Measurements from ENCODE around the gene YIF1A. TPM values are rescaled to one million over a fixed set of nuclear protein-coding genes. Genes with fewer than 3 reads are reported as not detected.
"Not testable (repeated sequence)": the region's sequence is repeated elsewhere in the genome, so short reads cannot be mapped to it uniquely, and the experiment has no call there.

YIF1A gene
- total RNA-seq, 1 donor from 2014 or later = 48.0 TPM

DNA sequence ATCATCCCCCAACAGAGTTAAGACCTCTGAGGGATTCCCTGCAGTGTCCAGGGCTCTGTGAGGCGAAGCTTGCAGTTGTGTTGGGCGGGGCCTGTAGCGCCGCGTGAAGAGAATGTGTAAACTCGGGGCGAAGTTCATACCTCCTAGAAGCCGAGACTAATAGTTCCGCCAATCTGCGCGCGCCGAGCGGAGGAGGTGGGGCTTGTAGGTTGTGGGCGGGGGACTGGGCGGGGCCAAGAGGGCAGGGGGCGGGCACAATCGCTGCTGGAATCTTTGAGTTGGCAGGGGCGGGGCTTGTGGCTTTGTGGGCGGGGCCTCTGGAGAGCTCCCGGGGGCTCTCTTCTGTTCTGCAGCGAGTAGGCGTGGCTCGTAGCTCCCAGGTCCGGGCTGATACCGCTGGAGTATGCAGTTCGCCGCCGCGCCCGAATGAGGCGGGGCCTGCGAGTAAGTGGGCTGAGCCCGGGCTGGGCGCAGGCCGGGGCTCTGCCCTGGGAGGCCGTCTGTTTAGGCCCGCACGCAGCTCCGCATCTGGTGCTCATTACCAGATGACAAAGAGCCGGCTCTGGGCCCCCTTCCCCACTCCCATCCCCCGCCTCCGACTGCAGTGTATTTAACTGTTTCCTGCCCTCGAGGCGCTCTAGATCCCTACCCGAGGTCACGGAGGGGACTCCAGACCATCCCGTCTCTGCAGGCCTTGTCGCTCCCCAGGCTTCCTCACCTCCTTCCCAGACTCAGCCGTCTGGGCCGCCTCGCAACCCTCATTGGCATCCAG lies 23.8 kb upstream of the YIF1A start:
- peaks cover 23% of the 10 kb centered on the region for H3K4me1 Mint-ChIP-seq (ENCODE audit: unreplicated experiment)
- H3K9me3 Mint-ChIP-seq (ENCODE audit: unreplicated experiment) = no peaks in the 10 kb centered on the region
- H3K27ac Mint-ChIP-seq (ENCODE audit: unreplicated experiment) = peak overlapping the region; percentile 57

DNA sequence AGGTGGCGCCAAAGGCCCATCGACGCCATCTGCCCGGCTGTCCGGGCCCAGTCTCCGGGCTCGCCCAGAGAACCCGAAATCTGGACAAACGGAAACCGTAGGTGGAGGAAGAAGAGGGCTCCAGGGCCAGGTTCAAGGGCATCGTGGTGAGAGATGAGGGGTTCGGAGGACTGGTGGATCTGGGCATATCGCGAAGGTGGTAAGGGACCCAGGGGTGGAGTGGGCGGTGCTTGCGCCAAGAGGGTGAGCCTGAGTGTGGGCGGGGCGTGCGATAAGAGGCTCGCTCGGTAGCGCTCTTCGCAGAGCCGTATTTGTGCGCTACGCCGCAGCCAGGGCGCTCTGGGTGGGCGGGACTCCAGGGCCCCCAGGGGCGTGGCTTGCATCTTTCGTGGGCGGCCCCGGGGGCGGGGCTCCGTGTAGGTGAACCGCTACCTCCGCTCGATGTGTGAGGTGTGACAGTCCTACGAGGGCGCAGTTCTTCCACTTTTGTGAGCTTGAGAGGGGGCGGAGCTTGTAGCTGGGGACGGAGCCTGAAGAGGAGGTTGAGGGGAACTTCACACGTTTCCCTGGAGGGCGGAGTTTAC lies 23.1 kb upstream of the YIF1A start:
- H3K9me3 Mint-ChIP-seq (ENCODE audit: unreplicated experiment) = no peaks in the 10 kb centered on the region
- peak overlapping the region; percentile 65 for H3K27ac Mint-ChIP-seq (ENCODE audit: unreplicated experiment)
- TF ChIP-seq, protein P1, sequence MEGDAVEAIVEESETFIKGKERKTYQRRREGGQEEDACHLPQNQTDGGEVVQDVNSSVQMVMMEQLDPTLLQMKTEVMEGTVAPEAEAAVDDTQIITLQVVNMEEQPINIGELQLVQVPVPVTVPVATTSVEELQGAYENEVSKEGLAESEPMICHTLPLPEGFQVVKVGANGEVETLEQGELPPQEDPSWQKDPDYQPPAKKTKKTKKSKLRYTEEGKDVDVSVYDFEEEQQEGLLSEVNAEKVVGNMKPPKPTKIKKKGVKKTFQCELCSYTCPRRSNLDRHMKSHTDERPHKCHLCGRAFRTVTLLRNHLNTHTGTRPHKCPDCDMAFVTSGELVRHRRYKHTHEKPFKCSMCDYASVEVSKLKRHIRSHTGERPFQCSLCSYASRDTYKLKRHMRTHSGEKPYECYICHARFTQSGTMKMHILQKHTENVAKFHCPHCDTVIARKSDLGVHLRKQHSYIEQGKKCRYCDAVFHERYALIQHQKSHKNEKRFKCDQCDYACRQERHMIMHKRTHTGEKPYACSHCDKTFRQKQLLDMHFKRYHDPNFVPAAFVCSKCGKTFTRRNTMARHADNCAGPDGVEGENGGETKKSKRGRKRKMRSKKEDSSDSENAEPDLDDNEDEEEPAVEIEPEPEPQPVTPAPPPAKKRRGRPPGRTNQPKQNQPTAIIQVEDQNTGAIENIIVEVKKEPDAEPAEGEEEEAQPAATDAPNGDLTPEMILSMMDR (IDR thresholded peaks at IDR 0.05; ENCODE audit: unreplicated experiment) = peak; percentile 65
- H3K36me3 Mint-ChIP-seq (ENCODE audit: low read depth, unreplicated experiment) = peaks cover 5% of the 10 kb centered on the region
- H3K27me3 Mint-ChIP-seq (ENCODE audit: unreplicated experiment) = peaks cover 23% of the 10 kb centered on the region
- peaks cover 18% of the 10 kb centered on the region for H3K4me1 Mint-ChIP-seq (ENCODE audit: unreplicated experiment)
- peak overlapping the region; percentile 95 for H3K4me3 Mint-ChIP-seq (ENCODE audit: unreplicated experiment)
- DNase-seq (ENCODE audit: low spot score) = peak; percentile 80

More for the DNA sequence above, 23.8 kb upstream of the YIF1A start:
- H3K4me3 Mint-ChIP-seq (ENCODE audit: unreplicated experiment) = peak overlapping the region; percentile 95
- H3K27me3 Mint-ChIP-seq (ENCODE audit: unreplicated experiment) = peaks cover 25% of the 10 kb centered on the region
- peak; percentile 99 for DNase-seq (ENCODE audit: low spot score)
- TF ChIP-seq, protein P1 (IDR thresholded peaks at IDR 0.05; ENCODE audit: unreplicated experiment) = no peak
- peaks cover 5% of the 10 kb centered on the region for H3K36me3 Mint-ChIP-seq (ENCODE audit: low read depth, unreplicated experiment)

DNA sequence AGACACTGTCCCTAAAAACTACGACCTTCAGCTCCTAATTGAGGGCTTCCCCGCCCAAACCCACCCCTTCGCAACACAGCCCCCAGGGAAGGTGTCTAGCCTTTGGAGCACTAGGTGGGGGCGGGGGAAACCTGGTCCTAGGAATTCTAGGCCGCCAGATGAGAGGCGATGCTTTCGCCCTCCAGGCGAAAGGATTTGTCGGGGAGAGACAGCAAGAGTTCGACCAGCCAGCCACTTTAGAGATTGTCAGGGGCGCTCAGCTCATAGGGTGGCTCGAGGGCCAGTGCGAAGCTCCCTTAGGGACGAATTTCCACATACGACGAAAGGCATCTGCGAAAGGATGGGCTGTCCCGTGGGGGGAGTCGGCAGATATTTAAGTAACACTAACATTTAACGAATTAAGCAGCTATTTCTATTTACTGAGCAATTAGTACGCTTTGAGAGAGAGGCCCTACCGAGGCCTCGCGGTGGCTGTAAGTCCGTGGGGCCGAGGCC lies 22.6 kb upstream of the YIF1A start:
- H3K27ac Mint-ChIP-seq (ENCODE audit: unreplicated experiment) = peak overlapping the region; percentile 82
- no peaks in the 10 kb centered on the region for H3K9me3 Mint-ChIP-seq (ENCODE audit: unreplicated experiment)
- peaks cover 18% of the 10 kb centered on the region for H3K4me1 Mint-ChIP-seq (ENCODE audit: unreplicated experiment)
- peak overlapping the region; percentile 95 for H3K4me3 Mint-ChIP-seq (ENCODE audit: unreplicated experiment)
- TF ChIP-seq, protein P1 (IDR thresholded peaks at IDR 0.05; ENCODE audit: unreplicated experiment) = no peak
- no peak for DNase-seq (ENCODE audit: low spot score)
- peaks cover 5% of the 10 kb centered on the region for H3K36me3 Mint-ChIP-seq (ENCODE audit: low read depth, unreplicated experiment)
- peaks cover 23% of the 10 kb centered on the region for H3K27me3 Mint-ChIP-seq (ENCODE audit: unreplicated experiment)

DNA sequence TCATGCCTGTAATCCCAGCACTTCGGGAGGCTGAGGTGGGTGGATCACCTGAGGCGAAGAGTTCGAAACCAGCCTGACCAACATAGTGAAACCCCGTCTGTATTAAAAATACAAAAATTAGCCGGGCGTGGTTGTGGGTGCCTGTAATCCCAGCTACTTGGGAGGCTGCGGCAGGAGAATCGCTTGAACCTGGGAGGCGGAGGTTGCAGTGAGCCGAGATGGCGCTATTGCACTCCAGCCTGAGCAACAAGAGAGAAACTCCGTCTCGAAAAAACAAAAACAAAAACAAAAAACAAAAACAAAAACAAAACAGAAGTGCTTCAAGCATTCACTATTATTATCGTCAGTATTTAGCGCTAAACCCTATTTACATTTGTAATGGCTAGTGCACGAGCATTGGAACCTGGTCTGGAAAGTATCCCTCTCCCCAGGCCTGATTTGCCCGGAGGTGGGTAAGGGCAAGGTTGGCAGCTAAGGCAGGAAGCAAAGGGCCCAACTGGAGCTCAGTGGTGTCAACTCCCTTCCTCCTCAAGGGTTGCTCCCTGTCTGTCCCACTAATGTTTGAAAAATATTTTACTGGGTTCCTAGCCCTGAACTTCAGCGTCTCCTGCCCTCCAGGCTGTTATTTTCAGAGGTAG lies 22.0 kb upstream of the YIF1A start:
- not testable (repeated sequence) for H3K9me3 Mint-ChIP-seq (ENCODE audit: unreplicated experiment); H3K27ac Mint-ChIP-seq (ENCODE audit: unreplicated experiment); H3K36me3 Mint-ChIP-seq (ENCODE audit: low read depth, unreplicated experiment); DNase-seq (ENCODE audit: low spot score); H3K4me3 Mint-ChIP-seq (ENCODE audit: unreplicated experiment)
- Mint-ChIP-seq H3K4me1 (ENCODE audit: unreplicated experiment) (peaks cover 18% of the 10 kb centered on the region), H3K27me3 (ENCODE audit: unreplicated experiment) (peaks cover 23% of the 10 kb centered on the region)

DNA sequence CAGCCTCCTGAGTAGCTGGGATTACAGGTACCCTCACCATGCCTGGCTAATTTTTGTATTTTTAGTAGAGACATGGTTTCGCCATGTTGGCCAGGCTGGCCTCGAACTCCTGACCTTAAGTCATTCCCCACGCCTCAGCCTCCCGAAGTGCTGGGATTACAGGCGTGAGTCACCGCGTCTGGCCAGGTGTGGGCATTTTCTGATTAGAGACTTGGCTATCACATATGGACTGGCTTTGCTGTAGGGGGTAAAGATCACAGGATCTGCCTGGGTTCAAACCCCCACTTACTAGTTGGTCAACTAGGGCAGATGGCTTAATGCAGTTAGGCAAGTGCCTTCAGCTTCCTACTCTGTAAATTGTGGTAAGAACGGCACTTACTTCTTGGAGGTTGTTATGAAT lies 21.4 kb upstream of the YIF1A start:
- peaks cover 21% of the 10 kb centered on the region for H3K27me3 Mint-ChIP-seq (ENCODE audit: unreplicated experiment)
- H3K27ac Mint-ChIP-seq (ENCODE audit: unreplicated experiment) = no peak overlapping the region
- peaks cover 17% of the 10 kb centered on the region for H3K4me1 Mint-ChIP-seq (ENCODE audit: unreplicated experiment)
- TF ChIP-seq, protein P1 (IDR thresholded peaks at IDR 0.05; ENCODE audit: unreplicated experiment) = no peak
- H3K4me3 Mint-ChIP-seq (ENCODE audit: unreplicated experiment) = no peak overlapping the region
- no peak for DNase-seq (ENCODE audit: low spot score)
- no peaks in the 10 kb centered on the region for H3K9me3 Mint-ChIP-seq (ENCODE audit: unreplicated experiment)
- H3K36me3 Mint-ChIP-seq (ENCODE audit: low read depth, unreplicated experiment) = peaks cover 3% of the 10 kb centered on the region
